Left lung (tissue), 10 donors: ENCODE measurements around the gene SERPINB5. TPM values are rescaled to one million over a fixed set of nuclear protein-coding genes. Genes with fewer than 3 reads are reported as not detected.

ENCODE experiments used
- ATAC-seq: fragments of 200-7000 bp; cut with Tn5 transposase; one replicate; pipeline ENCODE4 v1.9.1; 2020; ENCODE audit warnings: moderate library complexity
- DNase-seq, 4 donors: peaks; one replicate each; pipeline ENCODE4 v3.0.0-alpha.2; 2013 to 2020
- H3K27ac ChIP-seq, 2 donors: fragments of 200-600 bp; sonication (generic) in 1 of 2; one replicate each; pipeline versions ENCODE4 v1.5.0 to v1.8.0; 2020 to 2021
- H3K27me3 ChIP-seq, 2 donors: fragments of 200-600 bp; sonication (generic) in 1 of 2; one replicate each; pipeline versions ENCODE4 v1.5.0 to v1.8.0; 2020 to 2021
- H3K36me3 ChIP-seq, 2 donors: fragments of 200-600 bp; sonication (generic) in 1 of 2; one replicate each; pipeline versions ENCODE4 v1.5.0 to v1.8.0; 2020 to 2021
- H3K4me1 ChIP-seq, 2 donors: fragments of 200-600 bp; one replicate each; pipeline ENCODE4 v1.8.0; 2021
- H3K4me3 ChIP-seq, 2 donors: fragments of 200-600 bp; sonication (generic) in 1 of 2; one replicate each; pipeline versions ENCODE4 v1.5.0 to v1.8.0; 2020 to 2021; ENCODE audit warnings: mild to moderate bottlenecking in 1 of 2
- H3K9me3 ChIP-seq, 2 donors: fragments of 200-600 bp; sonication (generic) in 1 of 2; one replicate each; pipeline versions ENCODE4 v1.5.0 to v1.8.0; 2020 to 2021
- intact Hi-C, 2 donors: fragments of 100-400 bp; cut with DNase I; formaldehyde crosslinking; loops; one replicate each; pipeline versions ENCODE4 v1.11.2 to v1.14.2; 2022
- polyA plus RNA-seq, 6 donors: library from polyadenylated mRNA; unstranded; fragments of 120-200 nt; gene quantifications; one replicate each; pipeline ENCODE4 v1.2.1, GENCODE V29; 2013; ENCODE audit not compliant: insufficient read length in 6 of 6
- total RNA-seq, 2 donors: library from RNA; stranded (reverse); fragmentation: NEBNext Ultra II Directional; extraction: Animal tissue kit (Norgen Biotek cat#: 25700); gene quantifications; one replicate each; pipeline ENCODE4 v1.2.1, GENCODE V29; 2021
- TF ChIP-seq, protein P1 (sequence below), 2 donors: fragments of 200-600 bp; sonication (generic) in 1 of 2; IDR thresholded peaks; one replicate each; pipeline versions ENCODE4 v1.5.0 to v1.8.0; 2021; ENCODE audit warnings: antibody characterized with exemption in 2 of 2
- donor health status: DM: no; HTN: yes; CAD: no.
- donor health status: DM: no; HTN: no; CAD: no.

SERPINB5 gene
- total and polyA plus RNA-seq, 8 donors, result 0.34 TPM; not detected in 7

DNA sequence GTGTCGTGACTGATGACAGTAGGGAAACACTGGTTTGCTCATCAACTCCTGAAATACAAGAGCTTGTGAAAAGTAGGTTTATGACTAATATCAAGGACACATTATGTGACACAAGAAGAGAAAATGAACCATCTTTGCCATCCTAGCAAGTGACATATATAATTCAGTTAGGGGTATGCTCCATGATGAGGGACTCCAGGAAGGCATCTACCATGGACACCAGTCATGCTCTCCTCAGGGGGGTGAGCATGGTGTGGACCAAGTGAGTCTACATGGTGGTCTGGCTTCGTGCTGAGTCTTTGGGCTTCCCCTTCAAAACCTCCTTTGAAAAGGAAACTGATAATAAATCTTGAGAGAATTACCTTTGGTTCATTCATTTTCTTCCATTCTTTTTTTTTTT lies 11.7 kb upstream of the SERPINB5 start:
- TF ChIP-seq, protein P1, sequence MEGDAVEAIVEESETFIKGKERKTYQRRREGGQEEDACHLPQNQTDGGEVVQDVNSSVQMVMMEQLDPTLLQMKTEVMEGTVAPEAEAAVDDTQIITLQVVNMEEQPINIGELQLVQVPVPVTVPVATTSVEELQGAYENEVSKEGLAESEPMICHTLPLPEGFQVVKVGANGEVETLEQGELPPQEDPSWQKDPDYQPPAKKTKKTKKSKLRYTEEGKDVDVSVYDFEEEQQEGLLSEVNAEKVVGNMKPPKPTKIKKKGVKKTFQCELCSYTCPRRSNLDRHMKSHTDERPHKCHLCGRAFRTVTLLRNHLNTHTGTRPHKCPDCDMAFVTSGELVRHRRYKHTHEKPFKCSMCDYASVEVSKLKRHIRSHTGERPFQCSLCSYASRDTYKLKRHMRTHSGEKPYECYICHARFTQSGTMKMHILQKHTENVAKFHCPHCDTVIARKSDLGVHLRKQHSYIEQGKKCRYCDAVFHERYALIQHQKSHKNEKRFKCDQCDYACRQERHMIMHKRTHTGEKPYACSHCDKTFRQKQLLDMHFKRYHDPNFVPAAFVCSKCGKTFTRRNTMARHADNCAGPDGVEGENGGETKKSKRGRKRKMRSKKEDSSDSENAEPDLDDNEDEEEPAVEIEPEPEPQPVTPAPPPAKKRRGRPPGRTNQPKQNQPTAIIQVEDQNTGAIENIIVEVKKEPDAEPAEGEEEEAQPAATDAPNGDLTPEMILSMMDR (IDR thresholded peaks at IDR 0.05), result no peak
- H3K27me3 ChIP-seq, result peaks cover 0 to 7% of the 10 kb centered on the region in 2 donors
- intact Hi-C loops, result no loop called here

DNA sequence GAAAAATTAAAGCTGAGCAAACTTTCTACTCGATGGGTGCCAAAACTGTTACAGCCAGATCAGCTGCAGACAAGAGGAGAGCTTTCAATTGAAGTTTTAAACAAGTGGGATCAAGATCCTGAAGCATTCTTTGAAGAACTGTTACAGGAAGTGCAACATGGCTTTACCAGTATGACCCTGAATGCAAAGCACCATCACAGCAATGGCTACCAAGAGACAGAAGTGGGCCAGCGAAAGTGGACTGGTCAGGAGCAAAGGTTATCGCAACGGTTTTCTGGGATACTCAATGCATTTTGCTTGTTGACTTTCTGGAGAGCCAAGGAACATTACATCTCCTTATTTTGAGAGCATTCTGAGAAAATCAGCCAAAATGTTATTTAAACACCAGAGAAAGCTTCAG lies 9.1 kb upstream of the SERPINB5 start:
- TF ChIP-seq, protein P1 (IDR thresholded peaks at IDR 0.05), result no peak
- intact Hi-C loops, result no loop called here
- DNase-seq (no peak), ATAC-seq (peak; percentile 79)
- Histone ChIP-seq H3K27ac (no peak overlapping the region), H3K27me3 (peaks cover 0 to 7% of the 10 kb centered on the region in 2 donors), H3K4me3 (no peak overlapping the region), H3K9me3 (no peaks in the 10 kb centered on the region), H3K36me3 (no peaks in the 10 kb centered on the region), H3K4me1 (no peaks in the 10 kb centered on the region)

More for the DNA sequence above, 11.7 kb upstream of the SERPINB5 start:
- DNase-seq, result no peak
- no peak for ATAC-seq
- Histone ChIP-seq H3K4me1 (no peaks in the 10 kb centered on the region), H3K27ac (no peak overlapping the region), H3K9me3 (no peaks in the 10 kb centered on the region), H3K36me3 (no peaks in the 10 kb centered on the region), H3K4me3 (no peak overlapping the region)

GRCh38 chr18:63468575-63468974 lies 8.2 kb upstream of the SERPINB5 start:
- no peak for ATAC-seq
- peaks cover 0 to 7% of the 10 kb centered on the region in 2 donors for H3K27me3 ChIP-seq
- H3K36me3 ChIP-seq, result no peaks in the 10 kb centered on the region
- no peaks in the 10 kb centered on the region for H3K4me1 ChIP-seq
- no peaks in the 10 kb centered on the region for H3K9me3 ChIP-seq
- H3K27ac ChIP-seq, result no peak overlapping the region
- TF ChIP-seq, protein P1 (IDR thresholded peaks at IDR 0.05), result no peak
- no peak for DNase-seq
- intact Hi-C loops, result no loop called here
- H3K4me3 ChIP-seq, result no peak overlapping the region

- TF ChIP-seq, protein P1 (IDR thresholded peaks at IDR 0.05), result no peak
- H3K9me3 ChIP-seq, result no peaks in the 10 kb centered on the region
- DNase-seq, result no peak
- no peaks in the 10 kb centered on the region for H3K4me1 ChIP-seq
- intact Hi-C loops, result no loop called here
- no peak overlapping the region for H3K27ac ChIP-seq
- ATAC-seq, result no peak
- no peaks in the 10 kb centered on the region for H3K36me3 ChIP-seq
- no peak overlapping the region for H3K4me3 ChIP-seq
- H3K27me3 ChIP-seq, result no peaks in the 10 kb centered on the region
Observed at GRCh38 chr18:63470751-63471150, 6.0 kb upstream of the SERPINB5 start.

GRCh38 chr18:63472380-63472779 lies 4.4 kb upstream of the SERPINB5 start:
- Histone ChIP-seq H3K4me1 (no peaks in the 10 kb centered on the region), H3K27me3 (no peaks in the 10 kb centered on the region), H3K9me3 (no peaks in the 10 kb centered on the region), H3K36me3 (no peaks in the 10 kb centered on the region), H3K27ac (no peak overlapping the region), H3K4me3 (no peak overlapping the region)
- TF ChIP-seq, protein P1 (IDR thresholded peaks at IDR 0.05), result no peak
- no peak for ATAC-seq
- no peak for DNase-seq
- intact Hi-C loops, result no loop called here
